Mesenchymal stem cell (in vitro differentiated cells and primary cell): ENCODE data around the gene COX8A.

Experiments used
- DNase-seq: peaks from one replicate; pipeline ENCODE4 v3.0.0-alpha.2; 2013
- H2AFZ ChIP-seq: one replicate; pipeline ENCODE4 v1.6.1; 2013; ENCODE audit warnings: low read depth, mild to moderate bottlenecking, control low read depth, inconsistent platforms, low read length, moderate library complexity
- H2AK5ac ChIP-seq: 2 replicates; pipeline ENCODE4 v1.6.1; 2013; ENCODE audit warnings: low read length, moderate library complexity, mild to moderate bottlenecking, inconsistent platforms; ENCODE audit not compliant: severe bottlenecking
- H2BK120ac ChIP-seq: one replicate; pipeline ENCODE4 v1.6.1; 2013; ENCODE audit warnings: low read depth, mild to moderate bottlenecking, inconsistent platforms, low read length, moderate library complexity
- H2BK12ac ChIP-seq, 2 experiments: one replicate each; pipeline ENCODE4 v1.6.1; 2013; ENCODE audit warnings: inconsistent platforms in 2 of 2, low read length in 2 of 2, mild to moderate bottlenecking in 2 of 2, moderate library complexity in 2 of 2, control low read depth in 1 of 2
- H2BK15ac ChIP-seq: one replicate; pipeline ENCODE4 v1.6.1; 2013; ENCODE audit warnings: mild to moderate bottlenecking, low read depth, inconsistent platforms; ENCODE audit not compliant: poor library complexity, severe bottlenecking
- H2BK5ac ChIP-seq: 2 replicates; pipeline ENCODE4 v1.6.1; 2013; ENCODE audit warnings: low read depth, mild to moderate bottlenecking, low read length, control low read depth, inconsistent platforms; ENCODE audit not compliant: poor library complexity, severe bottlenecking
- H3K14ac ChIP-seq, 2 experiments: one replicate each; pipeline ENCODE4 v1.6.1; 2013; ENCODE audit warnings: inconsistent platforms in 2 of 2, low read length in 2 of 2, control low read depth in 1 of 2, mild to moderate bottlenecking in 1 of 2, moderate library complexity in 1 of 2
- H3K18ac ChIP-seq, 2 experiments: one replicate each; pipeline ENCODE4 v1.6.1; 2013; ENCODE audit warnings: inconsistent platforms in 2 of 2, low read length in 2 of 2, control low read depth in 1 of 2, low read depth in 1 of 2, mild to moderate bottlenecking in 1 of 2
- H3K23ac ChIP-seq, 2 experiments: one replicate each; pipeline ENCODE4 v1.6.1; 2013; ENCODE audit warnings: inconsistent platforms in 2 of 2, low read length in 2 of 2, mild to moderate bottlenecking in 2 of 2, moderate library complexity in 2 of 2, control low read depth in 1 of 2
- H3K27ac ChIP-seq: 2 replicates; pipeline ENCODE4 v1.5.1; 2013; ENCODE audit warnings: mild to moderate bottlenecking, moderate library complexity, low read length, control low read depth, inconsistent platforms; ENCODE audit not compliant: poor library complexity, severe bottlenecking
- H3K27me3 ChIP-seq, 2 experiments: 2 replicates each; pipeline versions ENCODE4 v1.6.1 to v1.7.0; 2013; ENCODE audit warnings: low read length in 2 of 2, mild to moderate bottlenecking in 2 of 2, moderate library complexity in 2 of 2, control low read depth in 1 of 2, inconsistent platforms in 1 of 2; ENCODE audit not compliant: control insufficient read depth in 1 of 2, insufficient read depth in 1 of 2
- H3K36me3 ChIP-seq, 2 experiments: 2 replicates each; pipeline versions ENCODE4 v1.6.1 to v1.7.0; 2013; ENCODE audit warnings: low read length in 2 of 2, control low read depth in 1 of 2, inconsistent platforms in 1 of 2, low read depth in 1 of 2, mild to moderate bottlenecking in 1 of 2; ENCODE audit not compliant: insufficient read depth in 2 of 2, control insufficient read depth in 1 of 2
- H3K4ac ChIP-seq, 2 experiments: one replicate each; pipeline ENCODE4 v1.6.1; 2013; ENCODE audit warnings: inconsistent platforms in 2 of 2, low read length in 2 of 2, mild to moderate bottlenecking in 2 of 2, moderate library complexity in 2 of 2, control low read depth in 1 of 2, low read depth in 1 of 2
- H3K4me1 ChIP-seq: 2 replicates; pipeline ENCODE4 v1.6.1; 2013; ENCODE audit warnings: low read depth, low read length, control low read depth; ENCODE audit not compliant: control insufficient read depth, insufficient read depth
- H3K4me2 ChIP-seq: 2 replicates; pipeline ENCODE4 v1.6.1; 2013; ENCODE audit warnings: low read length, mild to moderate bottlenecking, inconsistent platforms; ENCODE audit not compliant: poor library complexity, severe bottlenecking
- H3K4me3 ChIP-seq, 2 experiments: 2 replicates each; pipeline versions ENCODE4 v1.5.1 to v1.7.0; 2013; ENCODE audit warnings: low read length in 2 of 2, mild to moderate bottlenecking in 2 of 2, control low read depth in 1 of 2, low read depth in 1 of 2; ENCODE audit not compliant: insufficient read depth in 1 of 2
- H3K79me1 ChIP-seq: replicated peaks from 2 replicates; pipeline ENCODE4 v1.6.1; 2013; ENCODE audit warnings: mild to moderate bottlenecking, control low read depth, low read length, inconsistent platforms; ENCODE audit not compliant: poor library complexity, severe bottlenecking
- H3K9ac ChIP-seq: 2 replicates; pipeline ENCODE4 v1.7.0; 2013; ENCODE audit warnings: mild to moderate bottlenecking, low read length, moderate library complexity
- H3K9me3 ChIP-seq: 2 replicates; pipeline ENCODE4 v1.7.0; 2013; ENCODE audit warnings: mild to moderate bottlenecking, low read length; ENCODE audit not compliant: control insufficient read depth
- H4K8ac ChIP-seq: one replicate; pipeline ENCODE4 v1.6.1; 2013; ENCODE audit warnings: inconsistent platforms, mild to moderate bottlenecking, low read length, moderate library complexity
- H4K91ac ChIP-seq: one replicate; pipeline ENCODE4 v1.6.1; 2013; ENCODE audit warnings: mild to moderate bottlenecking, low read length, inconsistent platforms
- WGBS: methylation state at CpG from one replicate; pipeline ENCODE4 v1.1.7; 2013; ENCODE audit warnings: mixed read lengths; 5-methylcytosine and 5-hydroxymethylcytosine counted together

Gene COX8A

GRCh38 chr11:64021757-64022093, 47.3 kb downstream of the COX8A start:
- H4K91ac ChIP-seq = no peak overlapping the region
- WGBS = 21% methylated on average over 7 of the region's 10 CpGs
- H3K4me1 ChIP-seq = peaks cover 11% of the 10 kb centered on the region
- no peak overlapping the region for H4K8ac ChIP-seq
- H2AFZ ChIP-seq = no peak overlapping the region
- no peak overlapping the region for H3K27ac ChIP-seq
- no peak overlapping the region for H2BK15ac ChIP-seq
- H3K14ac ChIP-seq = no peak overlapping the region
- H3K4ac ChIP-seq = no peak overlapping the region
- H3K9me3 ChIP-seq = no peaks in the 10 kb centered on the region
- no peak overlapping the region for H3K23ac ChIP-seq
- no peak overlapping the region for H3K9ac ChIP-seq
- no peak overlapping the region for H3K4me3 ChIP-seq
- no peak for DNase-seq
- no peak overlapping the region for H2BK120ac ChIP-seq
- H2BK5ac ChIP-seq = no peak overlapping the region
- no peaks in the 10 kb centered on the region for H3K79me1 ChIP-seq
- no peak overlapping the region for H2BK12ac ChIP-seq
- H2AK5ac ChIP-seq = no peak overlapping the region
- H3K36me3 ChIP-seq = no peaks in the 10 kb centered on the region
- H3K27me3 ChIP-seq = peaks cover 10 to 33% of the 10 kb centered on the region in 2 experiments
- no peak overlapping the region for H3K18ac ChIP-seq
- H3K4me2 ChIP-seq = no peak overlapping the region

GRCh38 chr11:64022125-64022784, 47.8 kb downstream of the COX8A start:
- Histone ChIP-seq H3K79me1 (no peaks in the 10 kb centered on the region), H3K4me3 (no peak overlapping the region), H3K18ac (no peak overlapping the region), H3K27ac (no peak overlapping the region), H3K9me3 (no peaks in the 10 kb centered on the region), H3K23ac (no peak overlapping the region), H2BK120ac (no peak overlapping the region), H3K4ac (no peak overlapping the region), H2AK5ac (no peak overlapping the region), H3K9ac (no peak overlapping the region), H2BK15ac (no peak overlapping the region), H2AFZ (no peak overlapping the region), H3K36me3 (no peaks in the 10 kb centered on the region), H3K14ac (no peak overlapping the region), H4K91ac (no peak overlapping the region), H2BK5ac (no peak overlapping the region), H3K4me2 (no peak overlapping the region), H4K8ac (no peak overlapping the region), H3K4me1 (peaks cover 11% of the 10 kb centered on the region), H3K27me3 (peaks cover 15 to 38% of the 10 kb centered on the region in 2 experiments), H2BK12ac (no peak overlapping the region)
- no peak for DNase-seq
- 73% methylated on average over 14 of the region's 14 CpGs for WGBS

GRCh38 chr11:64023712-64024710, 49.6 kb downstream of the COX8A start:
- Histone ChIP-seq H3K9me3 (no peaks in the 10 kb centered on the region), H3K36me3 (no peaks in the 10 kb centered on the region), H2BK5ac (no peak overlapping the region), H2AFZ (no peak overlapping the region), H3K4me2 (no peak overlapping the region), H3K4me1 (peaks cover 22% of the 10 kb centered on the region), H3K79me1 (no peaks in the 10 kb centered on the region), H3K27me3 (peaks cover 32 to 49% of the 10 kb centered on the region in 2 experiments), H3K18ac (no peak overlapping the region), H3K27ac (no peak overlapping the region), H3K23ac (no peak overlapping the region), H4K8ac (no peak overlapping the region), H3K14ac (no peak overlapping the region), H2BK15ac (no peak overlapping the region), H2AK5ac (no peak overlapping the region), H4K91ac (no peak overlapping the region), H3K9ac (no peak overlapping the region), H3K4me3 (no peak overlapping the region), H2BK120ac (no peak overlapping the region), H2BK12ac (no peak overlapping the region), H3K4ac (no peak overlapping the region)
- 85% methylated on average over 19 of the region's 20 CpGs for WGBS
- no peak for DNase-seq

GRCh38 chr11:64025205-64025604, 50.8 kb downstream of the COX8A start:
- H3K4me3 ChIP-seq = no peak overlapping the region
- 58% methylated on average over 4 of the region's 4 CpGs for WGBS
- H3K79me1 ChIP-seq = no peaks in the 10 kb centered on the region
- no peak overlapping the region for H2BK12ac ChIP-seq
- no peak overlapping the region for H3K9ac ChIP-seq
- H2AK5ac ChIP-seq = no peak overlapping the region
- H3K9me3 ChIP-seq = no peaks in the 10 kb centered on the region
- no peak overlapping the region for H3K4ac ChIP-seq
- H2BK5ac ChIP-seq = no peak overlapping the region
- H2AFZ ChIP-seq = no peak overlapping the region
- DNase-seq = no peak
- no peak overlapping the region for H3K4me2 ChIP-seq
- H3K14ac ChIP-seq = no peak overlapping the region
- no peak overlapping the region for H3K23ac ChIP-seq
- H2BK120ac ChIP-seq = no peak overlapping the region
- H4K8ac ChIP-seq = no peak overlapping the region
- peaks cover 38 to 50% of the 10 kb centered on the region in 2 experiments for H3K27me3 ChIP-seq
- H3K36me3 ChIP-seq = no peaks in the 10 kb centered on the region
- no peak overlapping the region for H3K18ac ChIP-seq
- no peak overlapping the region for H3K27ac ChIP-seq
- H2BK15ac ChIP-seq = no peak overlapping the region
- H3K4me1 ChIP-seq = peaks cover 22% of the 10 kb centered on the region
- H4K91ac ChIP-seq = no peak overlapping the region
